HUES6 (cell line): ENCODE measurements around the gene CCDC88A.
"Not testable (repeated sequence)": the region's sequence is repeated elsewhere in the genome, so short reads cannot be mapped to it uniquely, and the experiment has no call there.

Source experiments
- H3K27ac ChIP-seq: 2 replicates; pipeline ENCODE4 v1.7.0; 2013; ENCODE audit warnings: low read depth, mild to moderate bottlenecking, low read length, inconsistent platforms
- H3K27me3 ChIP-seq: 2 replicates; pipeline ENCODE4 v1.6.1; 2013; ENCODE audit warnings: low read length; ENCODE audit not compliant: control insufficient read depth, insufficient read depth
- H3K36me3 ChIP-seq: 2 replicates; pipeline ENCODE4 v1.6.1; 2013; ENCODE audit warnings: low read length; ENCODE audit not compliant: control insufficient read depth, insufficient read depth
- H3K4me1 ChIP-seq: 2 replicates; pipeline ENCODE4 v1.6.1; 2013; ENCODE audit warnings: low read length; ENCODE audit not compliant: control insufficient read depth, insufficient read depth
- H3K4me3 ChIP-seq: 2 replicates; pipeline ENCODE4 v1.5.1; 2013; ENCODE audit warnings: low read depth, low read length
- H3K9ac ChIP-seq: one replicate; pipeline ENCODE4 v1.6.1; 2013; ENCODE audit warnings: mild to moderate bottlenecking, low read length
- H3K9me3 ChIP-seq: 2 replicates; pipeline ENCODE4 v1.6.1; 2013; ENCODE audit warnings: low read depth, low read length; ENCODE audit not compliant: control insufficient read depth, insufficient read depth

The CCDC88A gene, protein sequence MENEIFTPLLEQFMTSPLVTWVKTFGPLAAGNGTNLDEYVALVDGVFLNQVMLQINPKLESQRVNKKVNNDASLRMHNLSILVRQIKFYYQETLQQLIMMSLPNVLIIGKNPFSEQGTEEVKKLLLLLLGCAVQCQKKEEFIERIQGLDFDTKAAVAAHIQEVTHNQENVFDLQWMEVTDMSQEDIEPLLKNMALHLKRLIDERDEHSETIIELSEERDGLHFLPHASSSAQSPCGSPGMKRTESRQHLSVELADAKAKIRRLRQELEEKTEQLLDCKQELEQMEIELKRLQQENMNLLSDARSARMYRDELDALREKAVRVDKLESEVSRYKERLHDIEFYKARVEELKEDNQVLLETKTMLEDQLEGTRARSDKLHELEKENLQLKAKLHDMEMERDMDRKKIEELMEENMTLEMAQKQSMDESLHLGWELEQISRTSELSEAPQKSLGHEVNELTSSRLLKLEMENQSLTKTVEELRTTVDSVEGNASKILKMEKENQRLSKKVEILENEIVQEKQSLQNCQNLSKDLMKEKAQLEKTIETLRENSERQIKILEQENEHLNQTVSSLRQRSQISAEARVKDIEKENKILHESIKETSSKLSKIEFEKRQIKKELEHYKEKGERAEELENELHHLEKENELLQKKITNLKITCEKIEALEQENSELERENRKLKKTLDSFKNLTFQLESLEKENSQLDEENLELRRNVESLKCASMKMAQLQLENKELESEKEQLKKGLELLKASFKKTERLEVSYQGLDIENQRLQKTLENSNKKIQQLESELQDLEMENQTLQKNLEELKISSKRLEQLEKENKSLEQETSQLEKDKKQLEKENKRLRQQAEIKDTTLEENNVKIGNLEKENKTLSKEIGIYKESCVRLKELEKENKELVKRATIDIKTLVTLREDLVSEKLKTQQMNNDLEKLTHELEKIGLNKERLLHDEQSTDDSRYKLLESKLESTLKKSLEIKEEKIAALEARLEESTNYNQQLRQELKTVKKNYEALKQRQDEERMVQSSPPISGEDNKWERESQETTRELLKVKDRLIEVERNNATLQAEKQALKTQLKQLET (N-terminal part only)

GRCh38 chr2:55419679-55420438 lies at the start of gene CCDC88A:
CCDC88A (minus strand) TSS chr2:55419856; CDS start chr2:55419079, 777 bp downstream.
- peak within 1 kb of the TSS; percentile 82 for H3K9ac ChIP-seq
- H3K27ac ChIP-seq: peak within 1 kb of the TSS; percentile 3; the same call in 1 of the 2 replicates
- H3K36me3 ChIP-seq: no peaks in the 10 kb centered on the region
- H3K4me3 ChIP-seq: peak within 1 kb of the TSS; percentile 85
- H3K9me3 ChIP-seq: no peaks in the 10 kb centered on the region
- H3K4me1 ChIP-seq: peaks cover 11% of the 10 kb centered on the region; the same call in 1 of the 2 replicates
- H3K27me3 ChIP-seq: no peaks in the 10 kb centered on the region

- no peak overlapping the region for H3K9ac ChIP-seq
Measured at GRCh38 chr2:55461679-55462078, 42.0 kb upstream of the CCDC88A start.

DNA sequence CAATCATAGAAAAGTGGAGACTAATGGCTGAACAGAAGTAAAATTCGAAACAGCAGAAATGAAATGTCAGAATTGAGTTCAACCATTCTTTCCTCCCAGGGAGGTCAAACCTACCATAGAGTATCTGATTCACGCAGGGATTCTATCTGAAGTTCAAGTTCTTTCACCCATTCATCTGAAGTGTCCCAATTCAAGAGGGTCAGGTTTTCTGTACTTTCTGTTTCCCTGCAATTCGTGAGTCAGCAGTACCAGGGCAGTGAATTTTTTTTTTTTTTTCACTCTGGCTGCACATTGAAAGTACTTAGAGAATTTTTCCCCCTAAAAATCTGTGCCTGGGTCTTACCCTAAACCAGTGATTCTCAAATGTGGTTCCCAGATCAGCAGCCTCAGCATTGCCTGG lies 40.9 kb upstream of the CCDC88A start:
- H3K9ac ChIP-seq: no peak overlapping the region
- H3K9me3 ChIP-seq: peaks cover 12% of the 10 kb centered on the region; the same call in 1 of the 2 replicates
- H3K4me1 ChIP-seq: no peaks in the 10 kb centered on the region
- H3K4me3 ChIP-seq: no peak overlapping the region
- no peaks in the 10 kb centered on the region for H3K36me3 ChIP-seq
- H3K27ac ChIP-seq: no peak overlapping the region
- H3K27me3 ChIP-seq: no peaks in the 10 kb centered on the region

More at GRCh38 chr2:55461679-55462078, 42.0 kb upstream of the CCDC88A start:
- H3K4me3 ChIP-seq: no peak overlapping the region
- H3K4me1 ChIP-seq: no peaks in the 10 kb centered on the region
- H3K27me3 ChIP-seq: no peaks in the 10 kb centered on the region
- H3K9me3 ChIP-seq: peaks cover 12% of the 10 kb centered on the region; the same call in 1 of the 2 replicates
- no peak overlapping the region for H3K27ac ChIP-seq
- no peaks in the 10 kb centered on the region for H3K36me3 ChIP-seq

GRCh38 chr2:55459714-55460274 lies 40.1 kb upstream of the CCDC88A start:
- H3K9me3 ChIP-seq: peaks cover 12% of the 10 kb centered on the region; the same call in 1 of the 2 replicates
- no peaks in the 10 kb centered on the region for H3K4me1 ChIP-seq
- H3K9ac ChIP-seq: no peak overlapping the region
- H3K4me3 ChIP-seq: no peak overlapping the region
- no peaks in the 10 kb centered on the region for H3K27me3 ChIP-seq
- H3K27ac ChIP-seq: no peak overlapping the region
- H3K36me3 ChIP-seq: no peaks in the 10 kb centered on the region

DNA sequence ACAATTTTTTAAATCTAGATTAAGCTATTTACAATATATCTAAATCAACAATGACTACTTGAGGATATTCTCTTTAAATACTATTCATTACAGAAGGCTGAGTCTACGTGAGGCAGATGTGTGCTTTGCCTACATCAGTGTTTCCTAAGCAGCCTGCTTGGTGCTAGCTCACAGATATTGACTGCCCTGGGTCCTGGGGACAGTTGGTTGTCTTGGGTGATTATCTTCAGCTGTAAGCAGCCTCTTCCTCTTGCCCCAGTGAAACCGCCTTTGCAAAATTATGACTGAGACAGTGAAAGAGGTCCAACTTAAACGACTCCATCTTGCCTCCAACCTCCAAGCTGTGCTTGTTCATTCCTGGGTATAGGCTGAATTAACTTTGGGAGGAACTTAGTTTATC lies 39.6 kb upstream of the CCDC88A start:
- H3K4me3 ChIP-seq: no peak overlapping the region
- no peaks in the 10 kb centered on the region for H3K27me3 ChIP-seq
- no peak overlapping the region for H3K9ac ChIP-seq
- H3K9me3 ChIP-seq: peaks cover 12% of the 10 kb centered on the region; the same call in 1 of the 2 replicates
- no peak overlapping the region for H3K27ac ChIP-seq
- H3K4me1 ChIP-seq: no peaks in the 10 kb centered on the region
- H3K36me3 ChIP-seq: no peaks in the 10 kb centered on the region

- Histone ChIP-seq H3K9ac (no peak overlapping the region), H3K27me3 (no peaks in the 10 kb centered on the region), H3K4me1 (no peaks in the 10 kb centered on the region), H3K9me3 (no peaks in the 10 kb centered on the region), H3K36me3 (no peaks in the 10 kb centered on the region), H3K27ac (no peak overlapping the region), H3K4me3 (no peak overlapping the region)
Measured at GRCh38 chr2:55454121-55454520, 34.5 kb upstream of the CCDC88A start.

DNA sequence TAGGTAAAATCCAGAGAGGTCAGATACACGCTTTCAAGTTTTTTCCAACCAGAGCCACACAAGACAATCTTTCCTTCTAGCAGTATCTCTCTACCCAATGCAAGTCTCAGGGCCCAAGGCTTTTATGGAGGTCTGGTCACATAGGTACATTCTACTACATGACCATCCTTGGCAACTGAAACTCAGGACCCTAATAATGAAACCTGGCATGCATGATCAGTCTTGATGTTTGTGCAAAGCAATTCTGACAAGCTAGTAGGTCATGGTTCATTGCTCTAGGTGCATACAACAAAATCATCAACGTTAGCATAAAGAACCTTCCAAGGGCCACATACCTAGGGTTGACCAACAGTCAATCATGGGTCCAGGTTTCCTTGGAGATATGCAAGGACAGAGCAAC lies 33.2 kb upstream of the CCDC88A start:
- Histone ChIP-seq H3K27ac (no peak overlapping the region), H3K4me3 (no peak overlapping the region), H3K4me1 (no peaks in the 10 kb centered on the region), H3K36me3 (no peaks in the 10 kb centered on the region), H3K9ac (no peak overlapping the region), H3K27me3 (no peaks in the 10 kb centered on the region), H3K9me3 (no peaks in the 10 kb centered on the region)

DNA sequence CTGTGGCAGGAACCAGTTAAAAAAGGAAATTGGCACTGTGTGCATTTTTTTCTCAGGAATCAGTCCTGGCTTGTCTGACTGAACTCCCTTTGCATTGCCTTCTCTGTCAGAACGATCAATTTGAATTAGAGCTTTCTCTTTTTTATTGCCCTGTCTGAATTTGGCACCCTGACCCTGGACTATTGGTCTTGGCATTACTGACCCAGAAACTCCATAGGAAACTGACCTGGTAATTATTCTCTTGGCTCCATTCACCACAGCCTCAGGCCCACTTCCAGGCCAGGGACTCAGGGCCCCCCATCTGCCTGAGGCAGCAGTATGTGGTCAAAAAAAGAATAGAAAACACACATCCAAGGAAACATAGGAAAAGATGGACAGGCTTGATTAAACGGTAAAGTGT lies 32.0 kb upstream of the CCDC88A start:
- H3K4me3 ChIP-seq: no peak overlapping the region
- H3K9ac ChIP-seq: no peak overlapping the region
- no peak overlapping the region for H3K27ac ChIP-seq
- H3K4me1 ChIP-seq: no peaks in the 10 kb centered on the region
- no peaks in the 10 kb centered on the region for H3K9me3 ChIP-seq
- no peaks in the 10 kb centered on the region for H3K27me3 ChIP-seq
- H3K36me3 ChIP-seq: no peaks in the 10 kb centered on the region

GRCh38 chr2:55450014-55450413 lies 30.4 kb upstream of the CCDC88A start:
- not testable (repeated sequence) for H3K4me1 ChIP-seq, H3K4me3 ChIP-seq, H3K27me3 ChIP-seq, H3K9ac ChIP-seq, H3K36me3 ChIP-seq, H3K27ac ChIP-seq, H3K9me3 ChIP-seq

DNA sequence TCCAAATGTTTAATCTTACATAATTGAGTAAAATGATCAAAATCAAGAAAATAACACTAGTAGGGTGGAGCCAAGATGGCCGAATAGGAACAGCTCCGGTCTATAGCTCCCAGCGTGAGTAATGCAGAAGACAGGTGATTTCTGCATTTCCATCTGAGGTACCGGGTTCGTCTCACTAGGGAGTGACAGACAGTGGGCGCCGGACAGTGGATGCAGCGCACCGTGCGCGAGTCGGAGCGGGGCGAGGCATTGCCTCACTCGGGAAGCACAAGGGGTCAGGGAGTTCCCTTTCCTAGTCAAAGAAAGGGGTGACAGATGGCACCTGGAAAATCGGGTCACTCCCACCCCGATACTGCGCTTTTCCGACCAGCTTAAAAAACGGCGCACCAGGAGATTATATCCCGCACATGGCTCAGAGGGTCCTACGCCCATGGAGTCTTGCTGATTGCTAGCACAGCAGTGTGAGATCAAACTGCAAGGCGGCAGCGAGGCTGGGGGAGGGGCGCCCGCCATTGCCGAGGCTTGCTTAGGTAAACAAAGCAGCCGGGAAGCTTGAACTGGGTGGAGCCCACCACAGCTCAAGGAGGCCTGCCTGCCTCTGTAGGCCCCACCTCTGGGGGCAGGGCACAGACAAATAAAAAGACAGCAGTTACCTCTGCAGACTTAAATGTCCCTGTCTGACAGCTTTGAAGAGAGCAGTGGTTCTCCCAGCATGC lies 22.5 kb upstream of the CCDC88A start:
- H3K27ac ChIP-seq, H3K9ac ChIP-seq, H3K36me3 ChIP-seq, H3K4me1 ChIP-seq, H3K4me3 ChIP-seq, H3K27me3 ChIP-seq: not testable (repeated sequence)
- H3K9me3 ChIP-seq: peaks cover 15% of the 10 kb centered on the region
